H1 (cell line): ENCODE results near the gene RAB14. TPM values are rescaled to one million over a fixed set of nuclear protein-coding genes. Genes with fewer than 3 reads are reported as not detected.

Experiments used
- ATF3 ChIP-seq: IDR thresholded peaks from 2 replicates; pipeline ENCODE4 v1.6.1; 2011; ENCODE audit warnings: low read depth, mild to moderate bottlenecking, low read length; ENCODE audit not compliant: insufficient read depth
- JUND ChIP-seq: IDR thresholded peaks from 2 replicates; pipeline ENCODE4 v1.6.1; 2011; ENCODE audit warnings: mild to moderate bottlenecking, improper control_type of control experiment, low read length
- KDM4A ChIP-seq: IDR thresholded peaks from one replicate; pipeline ENCODE4 v1.7.1; 2012; ENCODE audit warnings: low read depth, mild to moderate bottlenecking, moderate library complexity, low read length, inconsistent platforms; ENCODE audit not compliant: severe bottlenecking
- RFX5 ChIP-seq: IDR thresholded peaks from 2 replicates; pipeline ENCODE4 v1.6.1; 2011; ENCODE audit warnings: low read depth, low read length, improper control_type of control experiment, borderline replicate concordance
- SIRT6 ChIP-seq: IDR thresholded peaks from one replicate; pipeline ENCODE4 v1.7.1; 2012; ENCODE audit warnings: low read length, inconsistent platforms
- SP4 ChIP-seq: IDR thresholded peaks from 2 replicates; pipeline ENCODE4 v1.6.1; 2012; ENCODE audit warnings: low read length, inconsistent platforms
- polyA plus RNA-seq, 7 experiments: library from polyadenylated mRNA; depleted of rRNA in 3 of 7; stranded (reverse) in 5 of 7; unstranded in 2 of 7; fragments of >200 nt in 5 of 7; fragments of 200-250 nt in 2 of 7; gene quantifications; 1 replicate in 5 of 7; 2 replicates in 1 of 7; 4 replicates in 1 of 7; pipeline versions ENCODE4 v1.2.1 to v1.2.3, GENCODE V29; 2011 to 2013; ENCODE audit warnings: missing spikeins in 2 of 7, mixed read lengths in 2 of 7
- total RNA-seq: library from RNA; stranded (reverse); fragmentation: NEBNext Ultra II Directional; extraction: Animal tissue kit (Norgen Biotek cat#: 25700); gene quantifications from 2 replicates; pipeline ENCODE4 v1.2.1, GENCODE V29; 2021
- TF ChIP-seq, protein P1 (sequence below): fragments of 300-600 bp; sonication (generic); IDR thresholded peaks from 2 replicates; pipeline ENCODE4 v1.7.1; 2012; ENCODE audit warnings: low read length, moderate library complexity, mild to moderate bottlenecking, inconsistent platforms; ENCODE audit not compliant: insufficient replicate concordance
- TF ChIP-seq, protein P2 (sequence below): IDR thresholded peaks from 2 replicates; pipeline ENCODE4 v1.6.1; 2012; ENCODE audit warnings: low read length, inconsistent platforms

Gene RAB14
- total and polyA plus RNA-seq, 2 of the 8 experiments (the other 6 are each of a cell fraction or from before 2014, with no cell fraction given): 9.1 to 44.8 TPM

- TF ChIP-seq, protein P1, sequence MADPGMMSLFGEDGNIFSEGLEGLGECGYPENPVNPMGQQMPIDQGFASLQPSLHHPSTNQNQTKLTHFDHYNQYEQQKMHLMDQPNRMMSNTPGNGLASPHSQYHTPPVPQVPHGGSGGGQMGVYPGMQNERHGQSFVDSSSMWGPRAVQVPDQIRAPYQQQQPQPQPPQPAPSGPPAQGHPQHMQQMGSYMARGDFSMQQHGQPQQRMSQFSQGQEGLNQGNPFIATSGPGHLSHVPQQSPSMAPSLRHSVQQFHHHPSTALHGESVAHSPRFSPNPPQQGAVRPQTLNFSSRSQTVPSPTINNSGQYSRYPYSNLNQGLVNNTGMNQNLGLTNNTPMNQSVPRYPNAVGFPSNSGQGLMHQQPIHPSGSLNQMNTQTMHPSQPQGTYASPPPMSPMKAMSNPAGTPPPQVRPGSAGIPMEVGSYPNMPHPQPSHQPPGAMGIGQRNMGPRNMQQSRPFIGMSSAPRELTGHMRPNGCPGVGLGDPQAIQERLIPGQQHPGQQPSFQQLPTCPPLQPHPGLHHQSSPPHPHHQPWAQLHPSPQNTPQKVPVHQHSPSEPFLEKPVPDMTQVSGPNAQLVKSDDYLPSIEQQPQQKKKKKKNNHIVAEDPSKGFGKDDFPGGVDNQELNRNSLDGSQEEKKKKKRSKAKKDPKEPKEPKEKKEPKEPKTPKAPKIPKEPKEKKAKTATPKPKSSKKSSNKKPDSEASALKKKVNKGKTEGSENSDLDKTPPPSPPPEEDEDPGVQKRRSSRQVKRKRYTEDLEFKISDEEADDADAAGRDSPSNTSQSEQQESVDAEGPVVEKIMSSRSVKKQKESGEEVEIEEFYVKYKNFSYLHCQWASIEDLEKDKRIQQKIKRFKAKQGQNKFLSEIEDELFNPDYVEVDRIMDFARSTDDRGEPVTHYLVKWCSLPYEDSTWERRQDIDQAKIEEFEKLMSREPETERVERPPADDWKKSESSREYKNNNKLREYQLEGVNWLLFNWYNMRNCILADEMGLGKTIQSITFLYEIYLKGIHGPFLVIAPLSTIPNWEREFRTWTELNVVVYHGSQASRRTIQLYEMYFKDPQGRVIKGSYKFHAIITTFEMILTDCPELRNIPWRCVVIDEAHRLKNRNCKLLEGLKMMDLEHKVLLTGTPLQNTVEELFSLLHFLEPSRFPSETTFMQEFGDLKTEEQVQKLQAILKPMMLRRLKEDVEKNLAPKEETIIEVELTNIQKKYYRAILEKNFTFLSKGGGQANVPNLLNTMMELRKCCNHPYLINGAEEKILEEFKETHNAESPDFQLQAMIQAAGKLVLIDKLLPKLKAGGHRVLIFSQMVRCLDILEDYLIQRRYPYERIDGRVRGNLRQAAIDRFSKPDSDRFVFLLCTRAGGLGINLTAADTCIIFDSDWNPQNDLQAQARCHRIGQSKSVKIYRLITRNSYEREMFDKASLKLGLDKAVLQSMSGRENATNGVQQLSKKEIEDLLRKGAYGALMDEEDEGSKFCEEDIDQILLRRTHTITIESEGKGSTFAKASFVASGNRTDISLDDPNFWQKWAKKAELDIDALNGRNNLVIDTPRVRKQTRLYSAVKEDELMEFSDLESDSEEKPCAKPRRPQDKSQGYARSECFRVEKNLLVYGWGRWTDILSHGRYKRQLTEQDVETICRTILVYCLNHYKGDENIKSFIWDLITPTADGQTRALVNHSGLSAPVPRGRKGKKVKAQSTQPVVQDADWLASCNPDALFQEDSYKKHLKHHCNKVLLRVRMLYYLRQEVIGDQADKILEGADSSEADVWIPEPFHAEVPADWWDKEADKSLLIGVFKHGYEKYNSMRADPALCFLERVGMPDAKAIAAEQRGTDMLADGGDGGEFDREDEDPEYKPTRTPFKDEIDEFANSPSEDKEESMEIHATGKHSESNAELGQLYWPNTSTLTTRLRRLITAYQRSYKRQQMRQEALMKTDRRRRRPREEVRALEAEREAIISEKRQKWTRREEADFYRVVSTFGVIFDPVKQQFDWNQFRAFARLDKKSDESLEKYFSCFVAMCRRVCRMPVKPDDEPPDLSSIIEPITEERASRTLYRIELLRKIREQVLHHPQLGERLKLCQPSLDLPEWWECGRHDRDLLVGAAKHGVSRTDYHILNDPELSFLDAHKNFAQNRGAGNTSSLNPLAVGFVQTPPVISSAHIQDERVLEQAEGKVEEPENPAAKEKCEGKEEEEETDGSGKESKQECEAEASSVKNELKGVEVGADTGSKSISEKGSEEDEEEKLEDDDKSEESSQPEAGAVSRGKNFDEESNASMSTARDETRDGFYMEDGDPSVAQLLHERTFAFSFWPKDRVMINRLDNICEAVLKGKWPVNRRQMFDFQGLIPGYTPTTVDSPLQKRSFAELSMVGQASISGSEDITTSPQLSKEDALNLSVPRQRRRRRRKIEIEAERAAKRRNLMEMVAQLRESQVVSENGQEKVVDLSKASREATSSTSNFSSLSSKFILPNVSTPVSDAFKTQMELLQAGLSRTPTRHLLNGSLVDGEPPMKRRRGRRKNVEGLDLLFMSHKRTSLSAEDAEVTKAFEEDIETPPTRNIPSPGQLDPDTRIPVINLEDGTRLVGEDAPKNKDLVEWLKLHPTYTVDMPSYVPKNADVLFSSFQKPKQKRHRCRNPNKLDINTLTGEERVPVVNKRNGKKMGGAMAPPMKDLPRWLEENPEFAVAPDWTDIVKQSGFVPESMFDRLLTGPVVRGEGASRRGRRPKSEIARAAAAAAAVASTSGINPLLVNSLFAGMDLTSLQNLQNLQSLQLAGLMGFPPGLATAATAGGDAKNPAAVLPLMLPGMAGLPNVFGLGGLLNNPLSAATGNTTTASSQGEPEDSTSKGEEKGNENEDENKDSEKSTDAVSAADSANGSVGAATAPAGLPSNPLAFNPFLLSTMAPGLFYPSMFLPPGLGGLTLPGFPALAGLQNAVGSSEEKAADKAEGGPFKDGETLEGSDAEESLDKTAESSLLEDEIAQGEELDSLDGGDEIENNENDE: no peak
- TF ChIP-seq SIRT6: no peak
- no peak for TF ChIP-seq JUND
- TF ChIP-seq SP4: no peak
- no peak for TF ChIP-seq ATF3
- TF ChIP-seq, protein P2, sequence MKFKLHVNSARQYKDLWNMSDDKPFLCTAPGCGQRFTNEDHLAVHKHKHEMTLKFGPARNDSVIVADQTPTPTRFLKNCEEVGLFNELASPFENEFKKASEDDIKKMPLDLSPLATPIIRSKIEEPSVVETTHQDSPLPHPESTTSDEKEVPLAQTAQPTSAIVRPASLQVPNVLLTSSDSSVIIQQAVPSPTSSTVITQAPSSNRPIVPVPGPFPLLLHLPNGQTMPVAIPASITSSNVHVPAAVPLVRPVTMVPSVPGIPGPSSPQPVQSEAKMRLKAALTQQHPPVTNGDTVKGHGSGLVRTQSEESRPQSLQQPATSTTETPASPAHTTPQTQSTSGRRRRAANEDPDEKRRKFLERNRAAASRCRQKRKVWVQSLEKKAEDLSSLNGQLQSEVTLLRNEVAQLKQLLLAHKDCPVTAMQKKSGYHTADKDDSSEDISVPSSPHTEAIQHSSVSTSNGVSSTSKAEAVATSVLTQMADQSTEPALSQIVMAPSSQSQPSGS: no peak
- TF ChIP-seq KDM4A: no peak
- TF ChIP-seq RFX5: no peak
These were observed 17.8 kb downstream of the RAB14 start (continued) for GRCh38 chr9:121183666-121184423.
